Motor neuron (in vitro differentiated cells): ENCODE measurements around the gene DNAJC1. TPM values are rescaled to one million over a fixed set of nuclear protein-coding genes. Genes with fewer than 3 reads are reported as not detected.
A peak's percentile ranks its signal among the peaks of the same experiment; 100 is the strongest.

Experiments used
- ATAC-seq, 8 experiments: fragments of 200-7000 bp; cut with Tn5 transposase; replicated peaks in 6 of 8; 2 replicates each; pipeline ENCODE4 v1.8.0; 2021; ENCODE audit warnings: mild to moderate bottlenecking in 8 of 8, moderate library complexity in 8 of 8
- H3K27ac ChIP-seq, 2 donors: fragments of 250-450 bp; sonication (Bioruptor Pico); 2 replicates each; pipeline ENCODE4 v1.9.0; 2021; ENCODE audit warnings: antibody characterized with exemption in 2 of 2, mild to moderate bottlenecking in 2 of 2, moderate library complexity in 1 of 2
- H3K4me1 ChIP-seq, 2 donors: fragments of 250-450 bp; sonication (Bioruptor Pico); replicated peaks in 1 of 2; 2 replicates each; pipeline ENCODE4 v1.6.1; 2021; ENCODE audit warnings: antibody characterized with exemption in 2 of 2, mild to moderate bottlenecking in 2 of 2, moderate library complexity in 1 of 2
- H3K4me3 ChIP-seq, 5 donors: fragments of 250-450 bp; sonication (Bioruptor Pico); 2 replicates each; pipeline ENCODE4 v1.9.0; 2021; ENCODE audit warnings: antibody characterized with exemption in 5 of 5, mild to moderate bottlenecking in 5 of 5, moderate library complexity in 4 of 5
- WGBS, 10 experiments: fragments of 450-650 bp; shearing (Covaris generic); methylation state at CpG; one replicate each; pipeline ENCODE4 v1.0.0; 2022; 5-methylcytosine and 5-hydroxymethylcytosine counted together
- in situ Hi-C, 9 experiments: fragments of 400-800 bp; cut with MboI; loops; one replicate each; pipeline ENCODE4 v1.15.0; 2021; ENCODE audit warnings: low sequenced_read_pairs in 9 of 9, low pct_unique_long_range_greater_than_20kb in 2 of 9; ENCODE audit not compliant: unreplicated experiment in 9 of 9
- total RNA-seq, 8 experiments: library from RNA; unstranded; fragments of 300-600 nt; gene quantifications; 2 replicates each; pipeline versions ENCODE4 v1.2.3 to v1.2.4, GENCODE V29; 2022

Gene DNAJC1
- total RNA-seq, 8 experiments from 2014 or later = 13.6 to 46.2 (median 28.3) TPM

DNA sequence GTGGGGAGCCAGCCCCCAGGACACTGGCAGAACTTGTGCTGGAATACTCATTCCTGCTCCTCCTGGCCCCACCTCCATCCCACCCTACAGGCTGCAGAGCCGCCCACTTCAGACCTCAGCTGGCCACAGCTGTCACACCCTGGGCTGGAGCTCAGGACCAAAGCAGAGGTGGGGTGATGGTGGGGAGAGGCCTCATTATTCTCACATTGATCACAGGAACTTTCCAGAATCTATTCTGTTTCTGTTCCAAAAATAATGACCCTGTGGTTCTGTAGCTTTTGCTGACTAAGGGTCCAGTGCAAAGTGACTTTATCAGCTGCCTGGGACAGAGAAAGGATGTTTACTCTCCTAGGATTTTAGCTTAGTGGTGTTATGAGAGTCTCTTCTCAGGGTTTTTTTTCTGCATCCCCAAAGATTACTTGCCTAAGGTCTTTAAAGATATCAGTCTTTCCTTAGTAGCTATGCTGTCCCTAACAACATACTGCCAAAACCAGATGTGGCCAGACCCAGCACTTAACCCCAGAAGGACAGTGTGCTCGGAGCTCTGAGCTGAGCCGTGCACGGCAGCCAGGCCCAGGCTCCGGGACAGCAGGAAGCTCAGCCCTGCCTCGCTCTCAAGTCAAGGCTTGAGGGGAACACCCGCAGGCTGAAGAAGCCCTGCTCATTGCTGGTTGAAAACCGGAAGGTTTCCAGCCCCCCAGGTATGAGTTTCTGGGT, 246.2 kb downstream of the DNAJC1 start:
- peak in 7 of 8 experiments; percentile 37 to 87 (median 47) for ATAC-seq
- peaks cover 13 to 23% of the 10 kb centered on the region in 2 donors for H3K4me1 ChIP-seq
- 13 to 100% (median 70%) methylated on average over 1 to 7 of the region's 8 CpGs; no CpG with 5 or more reads in 5 of the 10 experiments for WGBS, 10 experiments
- no peak overlapping the region for H3K4me3 ChIP-seq
- H3K27ac ChIP-seq = peak overlapping the region in 1 of 2 donors; percentile 9
- in situ Hi-C loops = loop anchor here in 2 of 9 experiments (25.0 kb wide), 1 partner anchor 180 kb away; no protein-coding TSS in a partner anchor

DNA sequence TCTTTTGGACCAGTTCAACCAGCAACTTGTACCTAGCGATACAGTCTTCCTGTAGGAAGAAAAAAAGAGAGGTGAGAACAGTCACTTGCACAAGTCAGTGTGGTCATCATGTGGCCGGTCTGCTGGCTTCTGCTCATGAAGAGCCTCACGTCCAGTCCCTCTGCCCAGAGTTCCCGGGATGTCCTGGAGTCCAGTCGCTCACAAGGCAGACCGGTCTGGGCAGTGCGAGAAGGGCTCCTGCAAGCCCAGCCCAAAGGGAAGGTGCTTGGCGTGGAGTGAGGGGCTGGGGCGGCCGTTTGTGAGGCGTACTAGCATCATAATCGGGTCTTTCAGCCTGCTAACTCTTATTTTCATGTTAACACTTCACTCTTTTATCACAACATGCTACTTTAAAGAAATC, 246.8 kb downstream of the DNAJC1 start:
- Histone ChIP-seq H3K4me1 (peaks cover 13 to 23% of the 10 kb centered on the region in 2 donors), H3K27ac (peak overlapping the region in 1 of 2 donors; percentile 9), H3K4me3 (no peak overlapping the region)
- in situ Hi-C loops = loop anchor here in 2 of 9 experiments (25.0 kb wide), 1 partner anchor 181 kb away; no protein-coding TSS in a partner anchor
- WGBS, 10 experiments = 80 to 100% (median 87%) methylated on average over 1 to 10 of the region's 12 CpGs
- ATAC-seq = no peak

DNA sequence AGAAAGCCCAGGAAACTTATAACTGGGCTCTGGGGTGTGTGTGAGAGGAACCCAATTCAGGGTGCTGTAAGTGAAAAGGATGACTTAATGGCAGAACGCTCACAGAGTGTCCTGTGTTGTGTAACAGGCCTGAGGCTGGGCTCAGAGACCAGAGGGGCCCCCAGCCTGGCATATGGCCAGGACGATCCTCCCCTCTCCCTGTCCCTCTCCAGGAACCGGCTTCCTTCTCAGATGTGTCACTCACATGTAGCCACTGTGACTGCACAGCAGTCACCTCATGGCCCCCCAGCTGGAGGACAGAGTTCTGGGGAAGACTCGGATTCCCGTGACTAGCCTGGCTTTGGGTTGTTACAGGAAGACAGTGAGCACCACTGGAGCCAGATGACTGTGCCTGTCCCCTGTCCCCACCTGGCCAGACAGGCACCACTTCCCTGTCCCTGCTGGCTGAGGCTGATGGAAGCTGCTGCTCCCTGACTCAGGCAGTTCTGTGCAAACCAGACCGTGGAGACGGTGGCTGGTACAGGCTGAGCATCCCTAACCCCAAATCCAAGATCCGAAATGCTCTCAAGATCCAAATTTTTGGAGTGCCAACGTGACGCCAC, 249.0 kb downstream of the DNAJC1 start:
- peak in 5 of 8 experiments; percentile 71 to 90 (median 79) for ATAC-seq
- 37 to 100% (median 97%) methylated on average over 1 to 6 of the region's 10 CpGs; no CpG with 5 or more reads in 2 of the 10 experiments for WGBS, 10 experiments
- Histone ChIP-seq H3K27ac (no peak overlapping the region), H3K4me3 (no peak overlapping the region), H3K4me1 (peaks cover 13 to 23% of the 10 kb centered on the region in 2 donors)
- in situ Hi-C loops = loop anchor here in 2 of 9 experiments (25.0 kb wide), 1 partner anchor 183 kb away; no protein-coding TSS in a partner anchor

DNA sequence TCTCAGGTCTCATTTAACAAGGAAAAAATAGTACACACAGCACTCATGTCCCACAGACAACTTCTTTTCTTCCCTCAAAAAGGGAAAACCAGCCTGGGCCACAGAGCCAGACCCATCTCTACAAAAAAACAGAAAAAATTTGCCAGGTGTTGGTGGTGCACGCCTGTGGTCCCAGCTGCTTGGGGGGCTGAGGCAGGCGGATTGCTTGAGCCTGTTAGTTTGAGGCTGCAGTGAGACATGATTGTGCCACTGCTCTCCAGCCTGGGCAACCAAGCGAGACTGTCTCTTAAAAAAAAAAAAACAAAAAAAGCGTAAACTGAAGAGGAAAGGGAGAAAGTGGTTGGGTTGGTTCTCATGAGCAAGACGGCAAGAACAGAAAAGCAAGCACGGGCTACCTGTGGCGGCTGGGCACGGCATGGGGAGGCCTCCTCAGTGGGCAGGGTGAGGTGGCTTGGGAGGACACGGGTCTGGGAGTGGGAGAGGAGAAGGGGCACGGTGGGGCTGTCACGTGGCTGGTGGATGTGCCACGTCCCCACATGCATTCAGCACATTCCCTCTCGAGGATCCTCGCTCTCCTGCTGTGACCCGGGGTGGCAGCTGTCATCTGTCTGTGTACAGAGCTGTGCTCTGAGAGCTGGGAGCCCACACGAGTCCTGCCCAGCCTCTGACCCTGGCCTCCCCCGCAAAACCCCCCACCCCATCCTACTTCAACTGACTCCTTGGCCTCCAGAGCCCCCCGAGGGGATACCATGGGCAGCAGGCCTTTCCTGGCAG, 249.8 kb downstream of the DNAJC1 start:
- no peak overlapping the region for H3K4me3 ChIP-seq
- H3K4me1 ChIP-seq = peaks cover 13 to 23% of the 10 kb centered on the region in 2 donors
- in situ Hi-C loops = loop anchor here in 2 of 9 experiments (25.0 kb wide), 1 partner anchor 184 kb away; no protein-coding TSS in a partner anchor
- peak in 4 of 8 experiments; percentile 4 to 15 (median 10) for ATAC-seq
- no peak overlapping the region for H3K27ac ChIP-seq
- 40 to 100% (median 90%) methylated on average over 1 to 10 of the region's 18 CpGs; no CpG with 5 or more reads in 1 of the 10 experiments for WGBS, 10 experiments

DNA sequence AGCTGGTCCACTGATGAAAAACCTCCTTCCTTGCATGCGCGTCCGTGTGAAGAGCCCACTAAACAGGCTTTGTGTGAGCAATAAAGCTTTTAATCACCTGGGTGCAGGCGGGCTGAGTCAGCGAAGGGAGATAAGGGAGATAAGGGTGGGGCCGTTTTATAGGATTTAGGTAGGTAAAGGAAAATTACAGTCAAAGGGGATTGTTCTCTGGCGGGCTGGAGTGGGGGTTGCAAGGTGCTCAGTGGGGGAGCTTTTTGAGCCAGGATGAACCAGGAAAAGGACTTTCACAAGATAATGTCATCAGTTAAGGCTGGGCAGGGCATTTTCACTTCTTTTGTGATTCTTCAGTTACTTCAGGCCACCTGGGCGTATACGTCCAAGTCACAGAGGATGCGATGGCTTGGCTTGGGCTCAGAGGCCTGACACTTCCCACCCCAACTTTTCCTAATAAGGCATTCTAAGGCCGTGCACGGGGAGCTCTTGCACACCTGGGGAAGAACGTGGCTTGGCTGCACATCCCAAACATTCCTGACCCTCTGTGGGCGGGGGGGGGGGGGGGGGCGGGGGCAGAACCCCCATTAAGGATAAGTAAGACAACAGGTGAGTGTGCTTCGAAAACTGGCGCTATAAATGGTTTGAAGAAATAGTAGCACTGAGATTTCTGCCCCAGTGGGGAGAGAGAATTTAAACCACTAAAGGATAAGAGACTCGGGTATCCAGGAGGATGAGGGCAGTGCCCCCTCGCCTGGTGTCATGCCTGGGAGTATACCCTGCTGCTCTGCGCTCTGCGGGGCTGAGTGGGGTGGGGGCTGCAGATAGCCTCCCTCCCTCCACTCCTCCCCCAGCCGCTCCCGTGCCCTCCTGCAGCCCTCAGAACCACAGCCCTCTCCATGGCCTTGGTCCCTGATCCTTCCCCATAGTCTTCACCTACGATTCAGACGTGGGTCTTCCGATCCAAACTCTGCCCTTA, 251.9 kb downstream of the DNAJC1 start:
- Histone ChIP-seq H3K27ac (no peak overlapping the region), H3K4me3 (no peak overlapping the region), H3K4me1 (peaks cover 0 to 8% of the 10 kb centered on the region in 2 donors)
- in situ Hi-C loops = loop anchor here in 2 of 9 experiments (25.0 kb wide), 1 partner anchor 186 kb away; no protein-coding TSS in a partner anchor
- no peak for ATAC-seq
- 53 to 91% (median 80%) methylated on average over 2 to 10 of the region's 26 CpGs; no CpG with 5 or more reads in 5 of the 10 experiments for WGBS, 10 experiments

DNA sequence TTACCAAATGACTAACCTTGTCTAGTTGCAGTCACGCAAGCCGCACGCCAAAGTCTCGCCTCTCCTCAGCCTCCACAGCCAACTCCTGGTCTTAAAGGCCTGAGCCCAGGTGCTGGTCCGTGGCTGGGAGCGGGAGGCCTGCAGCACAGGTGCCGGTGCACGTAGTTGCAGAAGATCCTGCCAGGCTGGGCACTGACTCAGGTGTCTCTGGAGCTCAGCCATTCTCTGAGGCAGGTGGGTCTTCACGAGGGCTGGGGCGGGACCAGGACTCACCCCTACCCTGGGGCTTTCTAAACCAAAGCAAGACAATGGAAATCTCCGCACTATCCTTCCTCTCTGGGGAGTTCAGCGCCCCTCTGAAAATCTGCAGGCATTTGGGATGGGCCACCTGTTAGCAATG, 253.1 kb downstream of the DNAJC1 start:
- no peak for ATAC-seq
- WGBS, 10 experiments = 20 to 100% (median 64%) methylated on average over 1 to 8 of the region's 12 CpGs; no CpG with 5 or more reads in 3 of the 10 experiments
- no peak overlapping the region for H3K4me3 ChIP-seq
- H3K27ac ChIP-seq = no peak overlapping the region
- in situ Hi-C loops = loop anchor here in 2 of 9 experiments (25.0 kb wide), 1 partner anchor 187 kb away; no protein-coding TSS in a partner anchor
- H3K4me1 ChIP-seq = peaks cover 0 to 8% of the 10 kb centered on the region in 2 donors

DNA sequence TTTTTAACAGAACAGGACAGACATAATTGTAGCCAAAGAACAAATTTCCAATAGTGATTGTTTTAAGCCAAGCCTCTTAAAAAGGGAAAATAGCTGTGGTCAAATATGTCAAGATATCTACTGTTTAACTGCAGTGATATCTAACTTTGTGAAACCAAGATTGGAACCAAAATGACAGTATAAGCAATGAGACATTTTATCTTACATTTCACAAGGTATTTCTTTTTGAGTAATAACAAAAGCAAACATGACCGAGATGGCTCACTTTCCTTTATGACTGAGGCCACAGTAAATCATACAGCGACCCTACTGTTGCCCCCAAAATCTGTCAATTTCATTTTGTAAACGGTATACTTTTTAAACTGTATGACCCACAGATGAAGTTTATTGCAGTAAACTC, 253.7 kb downstream of the DNAJC1 start:
- in situ Hi-C loops = loop anchor here in 3 of 9 experiments (25.0 kb wide), 3 partner anchors 188 to 462 kb away; partner anchors contain the start of genes MLLT10 (in 1 of the 3) and SKIDA1 (in 1 of the 3)
- Histone ChIP-seq H3K4me3 (no peak overlapping the region), H3K27ac (no peak overlapping the region), H3K4me1 (peaks cover 0 to 7% of the 10 kb centered on the region in 2 donors)
- ATAC-seq = no peak
- WGBS, 10 experiments = 0 to 100% (median 88%) methylated on average over 1 to 3 of the region's 3 CpGs; no CpG with 5 or more reads in 2 of the 10 experiments

DNA sequence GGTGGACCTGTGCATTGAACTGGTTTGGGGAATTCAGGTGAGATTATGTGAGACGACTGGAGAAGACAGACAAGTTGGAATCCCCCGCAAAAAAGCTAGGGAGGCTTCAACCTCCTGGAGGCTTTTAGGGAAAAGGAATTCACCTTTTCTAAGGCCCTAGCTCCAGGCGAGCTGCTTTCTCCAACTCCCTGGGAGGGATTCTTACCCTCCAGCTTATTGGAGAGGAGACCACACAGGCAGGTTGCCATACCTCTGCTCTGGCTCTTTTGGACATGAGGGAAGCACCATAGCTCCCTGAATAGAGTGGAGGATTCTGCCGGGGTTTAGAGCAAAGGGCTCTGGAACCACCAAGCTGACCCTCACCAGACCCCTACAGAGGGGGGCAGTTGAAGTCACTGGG, 255.7 kb downstream of the DNAJC1 start:
- ATAC-seq = no peak
- no peaks in the 10 kb centered on the region for H3K4me1 ChIP-seq
- no peak overlapping the region for H3K4me3 ChIP-seq
- in situ Hi-C loops = loop anchor here in 2 of 9 experiments (25.0 kb wide), 2 partner anchors 211 to 461 kb away; partner anchors contain the start of genes MLLT10 (in 1 of the 2) and SKIDA1 (in 1 of the 2)
- WGBS, 10 experiments = 83 to 100% (median 95%) methylated on average over 1 to 4 of the region's 4 CpGs; no CpG with 5 or more reads in 6 of the 10 experiments
- H3K27ac ChIP-seq = no peak overlapping the region

DNA sequence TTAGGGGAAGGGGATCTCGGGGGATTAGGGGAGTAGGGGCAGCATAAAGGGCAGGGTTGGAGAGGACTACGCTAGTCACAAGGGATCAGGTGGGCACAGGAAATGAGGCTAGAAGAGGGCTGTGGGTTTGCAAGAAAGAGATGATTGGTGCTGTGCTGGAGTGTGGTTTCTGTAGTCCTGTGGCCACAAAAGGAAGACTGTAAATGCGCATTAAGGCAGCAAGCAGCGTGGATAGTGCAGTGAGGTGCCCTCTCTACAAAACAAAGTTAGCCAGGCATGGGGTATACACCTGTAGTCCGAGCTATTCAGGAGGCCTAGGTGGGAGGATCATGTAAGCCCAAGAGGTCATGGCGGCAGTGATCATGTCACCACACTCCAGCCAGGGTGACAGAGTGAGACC, 257.4 kb downstream of the DNAJC1 start:
- in situ Hi-C loops = loop anchor here in 2 of 9 experiments (25.0 kb wide), 2 partner anchors 209 to 459 kb away; partner anchors contain the start of genes MLLT10 (in 1 of the 2) and SKIDA1 (in 1 of the 2)
- ATAC-seq = peak in 1 of 8 experiments; percentile 26
- 93 to 100% (median 100%) methylated on average over 1 to 3 of the region's 6 CpGs; no CpG with 5 or more reads in 6 of the 10 experiments for WGBS, 10 experiments
- Histone ChIP-seq H3K4me3 (no peak overlapping the region), H3K27ac (no peak overlapping the region), H3K4me1 (no peaks in the 10 kb centered on the region)

DNA sequence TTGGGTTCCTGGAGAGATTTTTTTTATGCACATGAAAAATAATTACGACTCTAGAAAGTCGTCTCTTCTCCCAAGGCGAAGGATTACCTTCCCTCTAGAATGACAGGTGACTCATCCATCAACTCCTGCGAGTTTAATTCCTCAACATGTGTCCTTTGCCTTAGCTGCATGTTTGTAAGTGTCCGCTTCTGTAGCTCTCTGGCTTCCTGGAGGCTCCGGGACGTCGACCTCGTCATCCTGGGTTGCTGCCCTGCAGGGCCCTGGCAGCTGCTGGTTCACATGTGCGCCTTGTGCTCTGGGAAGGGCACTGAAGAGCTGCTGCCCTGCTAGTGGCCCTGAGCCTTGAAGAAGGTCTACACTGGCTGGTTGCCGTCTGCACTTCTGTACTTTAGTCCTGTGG, 259.3 kb downstream of the DNAJC1 start:
- ATAC-seq = peak in 1 of 8 experiments; percentile 16

More for the DNA sequence above, 259.3 kb downstream of the DNAJC1 start:
- 73 to 100% (median 85%) methylated on average over 1 to 9 of the region's 11 CpGs; no CpG with 5 or more reads in 2 of the 10 experiments for WGBS, 10 experiments
- H3K4me1 ChIP-seq = no peaks in the 10 kb centered on the region
- no peak overlapping the region for H3K4me3 ChIP-seq
- in situ Hi-C loops = loop anchor here in 2 of 9 experiments (25.0 kb wide), 2 partner anchors 207 to 457 kb away; partner anchors contain the start of genes MLLT10 (in 1 of the 2) and SKIDA1 (in 1 of the 2)
- no peak overlapping the region for H3K27ac ChIP-seq
